Measurements from ENCODE around the gene WDR6. TPM values are rescaled to one million over a fixed set of nuclear protein-coding genes. Genes with fewer than 3 reads are reported as not detected.

Gene WDR6
- polyA plus RNA-seq, 3 donors = 192 to 229 (median 222) TPM

DNA sequence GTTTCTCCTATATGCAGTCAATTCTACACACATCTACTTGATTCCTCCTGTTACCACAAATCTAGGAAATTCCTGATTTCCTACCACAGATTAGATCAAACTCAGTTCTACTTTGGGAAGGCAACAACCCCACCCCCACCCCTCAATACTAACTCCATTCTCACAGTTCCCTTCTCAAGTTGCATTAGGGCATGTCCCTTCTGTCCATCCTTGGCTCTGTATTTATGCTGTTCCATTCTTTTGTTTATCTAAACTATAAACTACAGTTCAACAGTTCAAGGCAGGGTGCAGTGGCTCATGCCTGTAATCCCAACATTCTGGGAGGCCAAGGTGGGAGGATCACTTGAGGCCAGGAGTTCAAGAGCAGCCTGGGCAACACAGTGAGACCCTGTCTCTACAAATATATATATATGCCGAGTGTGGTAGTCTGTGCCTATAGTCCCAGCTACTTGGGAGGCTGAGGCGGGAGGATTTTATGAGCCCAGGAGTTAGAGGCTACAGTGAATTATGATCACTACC, 47.2 kb downstream of the WDR6 start:
- no peak for DNase-seq (ENCODE audit: extremely low read depth in 1 of 11, low read depth in 9 of 11, low spot score in 4 of 11)

DNA sequence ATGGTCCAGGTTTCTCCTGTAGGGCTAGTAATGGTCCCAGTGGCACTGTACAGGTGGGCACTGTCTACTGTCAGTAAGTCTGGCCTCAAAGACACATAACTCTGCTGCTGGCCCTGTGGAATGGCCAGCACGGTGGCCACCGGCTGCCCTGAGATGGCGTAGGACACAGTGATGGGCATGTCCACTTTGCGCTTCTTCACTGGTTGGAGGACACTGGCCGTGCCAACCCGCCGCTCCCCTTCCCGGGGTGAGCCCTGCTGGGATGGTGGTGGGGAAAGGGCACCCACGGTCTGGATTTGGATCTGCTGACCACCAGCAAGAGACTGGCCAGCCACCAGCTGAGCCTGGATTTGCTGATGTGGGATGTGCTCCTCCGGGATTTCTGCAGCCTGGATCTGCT, 50.1 kb downstream of the WDR6 start:
- no peak for DNase-seq (ENCODE audit: extremely low read depth in 1 of 11, low read depth in 9 of 11, low spot score in 4 of 11)

DNA sequence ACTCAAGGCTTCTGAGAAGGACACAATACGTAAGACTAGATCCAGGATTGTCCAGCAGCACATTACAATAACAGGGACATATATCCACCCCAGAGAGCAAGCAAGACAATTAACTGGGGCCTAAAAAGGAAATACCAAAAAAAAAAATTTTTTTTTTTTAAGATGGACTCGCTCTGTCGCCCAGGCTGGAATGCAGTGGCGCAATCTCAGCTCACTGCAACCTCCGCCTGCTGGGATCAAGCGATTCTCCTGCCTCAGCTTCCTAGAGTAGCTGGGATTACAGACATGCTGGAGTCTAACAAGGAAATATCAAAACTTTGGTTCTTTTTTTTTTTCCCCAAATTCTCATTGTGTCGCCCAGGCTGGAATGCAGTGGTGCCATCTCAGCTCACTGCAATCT, 50.8 kb downstream of the WDR6 start:
- DNase-seq (ENCODE audit: extremely low read depth in 1 of 11, low read depth in 9 of 11, low spot score in 4 of 11) = no peak

Other genes with a start within 250 kb of the WDR6 start
- 10 to 100 TPM; 40.0 to 49.8 (median 47.0) TPM for gene PRKAR2A, start 159.5 kb upstream of the WDR6 start, polyA plus RNA-seq (ENCODE audit: insufficient read length in 3 of 3)
- gene SLC25A20, start 108.5 kb upstream of the WDR6 start, polyA plus RNA-seq (ENCODE audit: insufficient read length in 3 of 3) = 10 to 100 TPM; 14.1 to 22.4 (median 21.2) TPM
- 10 to 100 TPM; 68.6 to 98.2 (median 71.4) TPM for gene ARIH2, start 88.5 kb upstream of the WDR6 start, polyA plus RNA-seq (ENCODE audit: insufficient read length in 3 of 3)
- gene P4HTM, start 17.1 kb upstream of the WDR6 start, polyA plus RNA-seq (ENCODE audit: insufficient read length in 3 of 3) = 10 to 100 TPM; 36.5 to 52.1 (median 48.5) TPM
- gene DALRD3, start 11.2 kb downstream of the WDR6 start, polyA plus RNA-seq (ENCODE audit: insufficient read length in 3 of 3) = 10 to 100 TPM; 72.7 to 78.1 (median 72.7) TPM
- 10 to 100 TPM; 53.6 to 79.9 (median 69.9) TPM for gene NDUFAF3, start 14.7 kb downstream of the WDR6 start, polyA plus RNA-seq (ENCODE audit: insufficient read length in 3 of 3)
- 100 to 1,000 TPM; 216 to 230 (median 219) TPM for gene IMPDH2, start 22.0 kb downstream of the WDR6 start, polyA plus RNA-seq (ENCODE audit: insufficient read length in 3 of 3)
- 10 to 100 TPM; 82.2 to 93.0 (median 88.0) TPM for gene QRICH1, start 86.7 kb downstream of the WDR6 start, polyA plus RNA-seq (ENCODE audit: insufficient read length in 3 of 3)
- gene QARS1, start 97.4 kb downstream of the WDR6 start, polyA plus RNA-seq (ENCODE audit: insufficient read length in 3 of 3) = 100 to 1,000 TPM; 289 to 321 (median 300) TPM
- gene USP19, start 113.4 kb downstream of the WDR6 start, polyA plus RNA-seq (ENCODE audit: insufficient read length in 3 of 3) = 10 to 100 TPM; 56.2 to 62.6 (median 60.1) TPM
- gene LAMB2, start 125.7 kb downstream of the WDR6 start, polyA plus RNA-seq (ENCODE audit: insufficient read length in 3 of 3) = 100 to 1,000 TPM; 357 to 459 (median 441) TPM
- 10 to 100 TPM; 20.2 to 30.2 (median 24.3) TPM for gene CCDC71, start 158.9 kb downstream of the WDR6 start, polyA plus RNA-seq (ENCODE audit: insufficient read length in 3 of 3)
- gene KLHDC8B, start 164.2 kb downstream of the WDR6 start, polyA plus RNA-seq (ENCODE audit: insufficient read length in 3 of 3) = 10 to 100 TPM; 38.9 to 45.9 (median 40.0) TPM

Measured in renal cortex interstitium (tissue), 11 donors.